Stimulated activated CD4-positive, alpha-beta T cell treated with anti-CD3 and anti-CD28 coated beads, Interleukin-2, amount 100 ng/mL, for 4 hours (primary cell): Measurements from ENCODE around the gene RNF208.

Experiments used
- DNase-seq: peaks from one replicate; pipeline ENCODE4 v3.0.0-alpha.2; 2020; ENCODE audit warnings: low read depth

The RNF208 gene

DNA sequence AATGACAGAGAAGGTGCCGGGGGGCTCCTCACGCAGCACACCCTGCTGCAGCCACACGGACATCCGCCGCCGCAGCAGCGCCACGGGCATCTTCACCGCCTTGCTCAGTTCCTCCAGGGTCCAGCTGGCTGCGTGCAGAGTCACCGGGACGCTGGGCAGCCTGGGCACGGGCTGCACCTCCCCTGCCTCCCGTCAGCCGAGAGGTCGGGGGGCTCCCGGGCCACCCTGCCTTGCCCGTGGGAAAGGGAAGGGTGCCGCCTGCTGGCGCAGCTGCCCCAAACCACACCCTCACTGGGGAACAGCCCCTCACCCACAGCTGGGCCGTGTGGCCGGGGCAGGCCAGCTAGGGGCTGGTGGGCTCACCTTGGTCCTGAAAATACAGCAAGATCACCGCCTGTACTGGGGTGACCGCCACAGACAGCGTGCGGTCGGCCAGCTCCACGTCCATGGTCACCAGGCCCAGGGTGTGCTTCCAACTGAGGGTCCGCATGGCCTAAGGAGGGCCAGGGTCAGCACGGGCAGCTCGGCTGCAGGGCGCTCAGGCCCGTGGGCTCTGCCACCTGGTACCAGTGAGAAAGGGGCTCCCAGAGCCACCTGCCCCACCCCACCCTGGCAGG, 46.6 kb downstream of the RNF208 start:
- DNase-seq = no peak

DNA sequence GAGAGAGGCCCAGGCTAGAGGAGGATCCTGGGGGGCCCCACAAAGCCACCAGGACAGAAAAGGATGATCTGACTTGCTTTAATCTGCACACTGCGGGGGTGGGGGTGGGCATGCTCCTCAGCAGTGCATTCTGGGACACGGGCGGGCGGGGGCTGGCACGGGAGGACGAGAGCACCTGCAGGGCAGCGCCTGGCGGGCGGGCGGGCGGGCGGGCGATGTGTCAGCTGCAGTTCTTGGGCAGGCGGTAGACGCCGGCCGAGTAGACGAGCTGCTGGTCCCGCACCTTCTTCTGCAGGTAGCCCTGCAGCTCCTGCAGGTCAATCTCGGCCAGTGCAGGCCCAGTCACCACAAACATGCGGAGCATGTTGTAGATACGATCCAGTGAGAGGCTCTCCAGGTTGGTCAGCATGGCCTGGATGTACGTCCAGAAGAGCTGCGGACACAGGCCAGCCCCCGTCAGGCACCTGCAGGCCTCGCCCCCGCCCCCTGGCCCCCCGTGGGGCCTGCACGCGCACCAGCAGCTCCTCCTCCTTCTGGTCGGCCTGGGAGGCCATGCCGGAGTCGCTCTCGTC, 47.2 kb downstream of the RNF208 start:
- DNase-seq = no peak

DNA sequence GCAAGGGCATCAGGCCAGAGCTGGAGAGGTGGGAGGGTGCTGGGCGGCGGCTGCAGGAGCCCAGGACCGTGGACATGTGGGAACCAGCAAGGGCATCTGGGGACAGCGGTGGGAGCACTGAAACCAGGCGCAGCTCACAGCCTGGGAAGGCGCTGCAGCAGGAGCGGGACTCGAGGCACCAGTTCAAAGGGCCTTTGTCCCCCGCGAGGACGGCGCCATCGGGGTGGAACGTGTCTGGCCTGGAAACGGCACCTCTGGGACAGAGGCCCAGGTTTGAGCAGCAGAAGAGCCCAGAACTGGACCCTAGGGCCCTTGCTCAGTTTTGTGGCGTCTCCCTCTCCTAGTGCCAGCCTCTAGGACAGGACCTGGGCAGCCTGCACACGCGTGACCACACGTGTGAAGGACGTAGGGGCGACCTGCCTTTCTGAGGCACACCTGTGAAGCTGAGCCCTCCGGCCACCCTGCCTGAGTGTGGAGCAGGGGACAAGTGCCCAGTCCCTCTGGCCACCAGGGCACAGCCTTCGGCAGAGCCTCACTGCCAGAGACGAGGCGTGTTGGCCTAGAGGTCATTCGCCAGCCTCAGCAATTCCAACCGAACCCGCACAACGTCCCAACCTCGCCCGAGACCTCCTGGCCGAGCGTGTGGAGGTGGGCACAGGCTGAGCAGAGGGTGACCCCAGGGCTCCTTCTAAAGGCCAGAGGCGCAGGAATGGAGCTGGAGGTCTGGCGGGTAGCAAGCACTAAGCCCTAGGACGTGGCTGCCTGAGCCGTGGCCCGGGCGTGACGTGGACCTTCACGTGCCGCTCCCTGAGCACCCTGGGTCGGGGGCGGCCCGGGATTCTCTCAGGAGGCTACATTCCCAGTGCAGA, 48.0 kb downstream of the RNF208 start:
- no peak for DNase-seq

DNA sequence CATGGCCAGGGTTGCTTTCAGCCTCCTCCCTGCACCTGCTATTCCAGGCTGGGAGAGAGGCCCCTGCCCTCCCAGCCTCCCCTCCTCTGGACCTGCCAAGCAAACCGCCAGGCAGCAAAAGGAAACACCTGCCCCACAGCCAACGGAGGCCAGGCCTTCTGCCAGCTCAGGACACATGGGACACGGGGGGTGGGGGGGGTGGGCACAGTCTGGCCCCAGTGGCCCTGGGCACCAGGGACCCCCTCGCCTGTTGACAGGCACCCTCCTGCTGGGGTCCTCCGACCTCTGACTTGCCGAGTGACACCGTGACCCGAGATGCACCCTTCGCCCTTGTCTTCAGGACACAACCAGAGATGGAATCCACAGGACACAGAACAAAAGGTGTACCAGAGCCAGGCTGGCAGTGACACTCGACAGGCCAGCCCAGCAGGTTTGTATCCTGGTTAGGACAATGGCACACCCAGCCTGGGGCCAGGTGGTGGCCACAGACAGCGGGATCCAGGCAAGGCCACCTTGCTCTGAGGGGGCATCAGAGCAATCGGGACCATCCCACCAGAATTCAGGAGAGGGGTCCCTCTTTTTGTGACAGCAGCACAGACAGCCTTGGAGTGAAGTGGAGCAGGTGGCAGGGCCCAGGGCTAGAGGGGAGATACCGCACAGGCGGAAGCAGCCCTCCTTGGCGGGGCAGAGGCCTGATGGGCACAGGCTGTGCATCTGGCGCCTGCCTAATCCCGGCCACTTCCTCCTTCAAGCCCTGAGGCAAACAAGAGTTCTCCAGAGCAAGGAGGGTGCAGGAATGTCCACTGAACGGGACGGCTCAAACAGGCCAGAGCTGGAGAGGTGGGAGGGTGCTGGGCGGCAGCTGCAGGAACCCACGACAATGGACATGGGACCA, 48.9 kb downstream of the RNF208 start:
- no peak for DNase-seq

DNA sequence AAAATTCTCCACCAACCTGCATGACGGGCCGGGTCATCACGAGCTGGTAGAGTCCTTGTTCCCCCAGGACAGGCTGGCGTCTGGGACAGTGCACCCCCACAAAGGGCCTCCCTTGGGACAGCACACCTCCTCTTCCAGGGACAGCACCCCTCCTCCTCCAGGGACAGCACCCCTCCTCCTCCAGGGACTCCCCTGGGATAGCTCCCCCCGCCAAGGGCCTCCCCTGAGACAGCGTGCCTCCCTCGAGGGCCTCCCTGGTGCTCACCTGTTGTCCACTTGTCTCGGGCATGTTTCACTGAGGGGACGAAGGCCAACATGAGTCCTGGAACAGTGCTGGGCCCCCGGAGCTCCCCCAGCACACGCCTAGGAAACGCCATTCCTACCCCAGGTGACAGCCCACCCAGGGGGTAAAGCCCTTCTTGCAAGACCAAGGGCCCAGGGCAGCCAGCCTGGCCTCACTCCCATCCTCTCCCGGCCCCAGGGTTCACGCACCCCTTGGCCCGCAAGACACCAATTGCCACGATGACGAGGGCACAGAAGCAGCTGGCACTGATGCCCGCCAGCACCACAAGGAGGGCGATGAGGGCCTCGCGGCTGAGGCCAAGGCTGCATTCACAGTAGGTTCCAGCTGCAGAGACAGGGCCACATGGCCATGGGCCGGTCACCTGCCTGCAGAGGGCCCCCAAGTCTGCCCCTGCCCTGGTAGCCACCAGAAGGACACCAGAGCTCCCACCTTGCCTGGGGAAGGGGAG, 50.7 kb downstream of the RNF208 start:
- DNase-seq = no peak

DNA sequence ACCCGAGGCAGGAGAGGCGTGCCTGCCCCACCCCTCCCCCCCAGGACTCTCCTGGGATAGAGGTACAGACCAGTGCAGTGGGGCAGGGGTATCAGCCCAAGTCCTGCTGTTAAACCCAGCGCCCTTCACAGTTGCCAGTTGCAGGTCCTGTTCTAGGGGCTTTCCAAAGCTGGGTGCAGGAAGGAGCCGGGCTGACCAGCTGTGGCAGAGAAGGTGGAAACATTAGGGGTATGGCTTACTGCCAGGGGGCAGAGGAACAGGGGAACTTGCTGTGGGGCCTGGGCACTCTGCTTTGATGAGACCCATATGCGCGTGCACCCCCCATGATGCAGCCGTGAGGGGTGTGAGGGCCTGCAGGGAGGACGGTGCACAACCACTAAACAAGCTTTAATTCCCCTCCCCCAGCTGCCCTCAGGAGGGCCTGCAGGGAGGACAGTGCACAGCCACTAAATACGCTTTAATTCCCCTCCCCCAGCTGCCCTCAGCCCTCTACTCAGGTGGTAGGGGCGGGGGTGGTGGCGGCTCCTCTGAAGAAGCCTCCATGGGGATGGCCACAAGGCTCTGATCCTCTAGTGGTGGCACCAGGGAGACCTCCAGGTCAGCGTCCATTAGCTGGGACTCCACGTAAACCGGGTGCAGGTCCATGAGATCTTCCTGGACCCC, 51.4 kb downstream of the RNF208 start:
- DNase-seq = no peak
